OCI-LY3 (cell line): ENCODE measurements around the gene N4BP2.

ENCODE experiments used
- EZH2phosphoT487 ChIP-seq: fragments of 200-600 bp; shearing (Covaris generic); IDR thresholded peaks from 2 replicates; pipeline ENCODE4 v1.6.1; 2018; ENCODE audit warnings: antibody characterized with exemption, mixed run types, low read depth
- TF ChIP-seq, protein P1 (sequence below): fragments of 200-600, 300-600 bp; sonication (generic); IDR thresholded peaks from 2 replicates; pipeline ENCODE4 v1.5.1; 2014; ENCODE audit warnings: antibody characterized with exemption, low read length, low read depth

DNA sequence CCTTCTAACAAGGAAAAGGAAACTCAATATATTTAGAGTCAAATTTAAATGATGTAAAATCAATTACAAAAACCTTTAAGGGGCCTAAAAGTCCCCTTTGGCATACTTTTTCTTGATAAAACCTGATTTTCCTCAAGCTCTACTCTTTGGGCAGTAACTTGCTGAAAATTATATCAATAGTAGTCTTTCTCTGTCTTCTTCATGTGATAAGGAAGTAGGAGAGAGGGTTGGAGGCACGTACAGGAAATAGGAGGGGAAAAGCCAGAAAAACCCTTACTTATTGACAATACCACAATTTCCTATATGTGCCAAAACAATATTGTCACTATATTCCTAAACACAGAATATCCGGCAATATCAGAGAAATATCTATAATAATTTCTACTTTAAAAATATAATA lies 149.8 kb downstream of the N4BP2 start:
- TF ChIP-seq, protein P1, sequence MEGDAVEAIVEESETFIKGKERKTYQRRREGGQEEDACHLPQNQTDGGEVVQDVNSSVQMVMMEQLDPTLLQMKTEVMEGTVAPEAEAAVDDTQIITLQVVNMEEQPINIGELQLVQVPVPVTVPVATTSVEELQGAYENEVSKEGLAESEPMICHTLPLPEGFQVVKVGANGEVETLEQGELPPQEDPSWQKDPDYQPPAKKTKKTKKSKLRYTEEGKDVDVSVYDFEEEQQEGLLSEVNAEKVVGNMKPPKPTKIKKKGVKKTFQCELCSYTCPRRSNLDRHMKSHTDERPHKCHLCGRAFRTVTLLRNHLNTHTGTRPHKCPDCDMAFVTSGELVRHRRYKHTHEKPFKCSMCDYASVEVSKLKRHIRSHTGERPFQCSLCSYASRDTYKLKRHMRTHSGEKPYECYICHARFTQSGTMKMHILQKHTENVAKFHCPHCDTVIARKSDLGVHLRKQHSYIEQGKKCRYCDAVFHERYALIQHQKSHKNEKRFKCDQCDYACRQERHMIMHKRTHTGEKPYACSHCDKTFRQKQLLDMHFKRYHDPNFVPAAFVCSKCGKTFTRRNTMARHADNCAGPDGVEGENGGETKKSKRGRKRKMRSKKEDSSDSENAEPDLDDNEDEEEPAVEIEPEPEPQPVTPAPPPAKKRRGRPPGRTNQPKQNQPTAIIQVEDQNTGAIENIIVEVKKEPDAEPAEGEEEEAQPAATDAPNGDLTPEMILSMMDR = no peak
- no peak for TF ChIP-seq EZH2phosphoT487
